ENCODE measurements around the gene BCL2L14. TPM values are rescaled to one million over a fixed set of nuclear protein-coding genes. Genes with fewer than 3 reads are reported as not detected.
"Not testable (repeated sequence)": the region's sequence is repeated elsewhere in the genome, so short reads cannot be mapped to it uniquely, and the experiment has no call there.

The BCL2L14 gene
- polyA plus RNA-seq, 1 donor = 0.67 TPM

DNA sequence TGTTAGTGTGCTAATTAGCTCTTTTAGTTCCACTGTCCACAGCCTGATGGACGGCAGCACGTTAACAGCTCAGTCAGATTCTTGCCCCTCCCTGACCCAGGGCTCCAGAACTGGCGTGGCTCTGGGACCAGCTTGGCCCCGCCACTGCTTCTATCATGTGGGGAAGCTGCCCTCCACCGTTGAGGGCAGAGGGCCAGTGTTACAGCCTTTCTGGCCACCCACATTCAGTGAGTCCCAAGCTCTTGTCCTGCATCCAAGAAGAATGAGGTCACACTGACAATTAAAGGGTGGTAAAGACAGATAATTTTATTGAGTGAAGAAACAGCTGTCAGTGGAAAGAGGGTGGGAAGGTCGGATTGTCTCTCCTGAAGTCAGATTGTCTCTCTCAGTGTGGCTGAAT lies 36.9 kb downstream of the BCL2L14 start:
- DNase-seq = no peak

DNA sequence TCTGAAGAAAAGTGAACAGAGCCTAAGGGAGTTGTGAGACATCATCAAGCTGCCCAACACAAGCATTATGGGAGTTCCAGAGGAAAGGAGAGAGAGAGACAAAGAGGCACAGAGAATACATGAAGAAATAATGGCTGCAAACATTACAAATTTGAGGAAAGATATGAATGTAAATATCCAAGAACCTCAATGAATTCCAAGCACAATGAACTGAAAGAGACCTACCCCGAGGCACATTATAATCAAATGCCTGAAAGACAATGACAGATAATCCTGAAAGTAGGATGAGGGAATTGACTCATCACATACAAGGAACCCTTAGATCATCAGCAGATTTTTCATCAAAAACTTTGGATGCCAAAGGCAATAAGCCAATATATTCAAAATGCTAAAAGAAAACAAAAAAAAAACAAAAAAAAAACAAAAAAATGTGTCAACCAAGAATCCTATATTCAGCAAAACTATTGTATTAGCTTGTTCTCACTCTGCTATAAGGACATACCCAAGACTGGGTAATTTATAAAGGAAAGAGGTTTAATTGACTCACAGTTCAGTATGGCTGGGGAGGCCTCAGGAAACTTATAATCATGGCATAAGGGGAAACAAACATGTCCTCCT lies 37.8 kb downstream of the BCL2L14 start:
- DNase-seq = no peak

GRCh38 chr12:12110923-12111555 lies 40.3 kb downstream of the BCL2L14 start:
- DNase-seq = not testable (repeated sequence)

- DNase-seq = no peak
Measured at GRCh38 chr12:12115514-12115913, 44.8 kb downstream of the BCL2L14 start.

- DNase-seq = no peak
Measured at GRCh38 chr12:12116677-12117076, 45.9 kb downstream of the BCL2L14 start.

DNA sequence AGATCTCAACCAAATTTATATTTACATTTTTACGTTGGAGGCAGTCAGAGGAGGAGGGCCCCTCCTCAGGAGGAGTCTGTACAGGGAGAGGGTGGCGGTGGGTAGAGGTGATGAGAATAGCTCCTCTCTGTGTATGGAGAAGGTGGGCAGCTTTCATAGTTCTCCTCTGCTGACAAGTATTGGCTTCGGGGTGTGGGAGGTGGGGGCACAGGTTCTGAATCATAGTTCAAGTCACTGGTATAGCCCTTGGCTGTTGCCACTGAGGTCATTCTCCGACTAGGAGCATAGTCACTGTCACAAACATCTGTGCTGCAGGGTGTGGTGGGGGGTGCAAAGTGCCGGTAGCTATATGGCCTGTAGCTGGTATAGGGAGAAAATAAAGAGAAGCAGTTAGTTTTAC lies 50.3 kb downstream of the BCL2L14 start:
- no peak for DNase-seq

DNA sequence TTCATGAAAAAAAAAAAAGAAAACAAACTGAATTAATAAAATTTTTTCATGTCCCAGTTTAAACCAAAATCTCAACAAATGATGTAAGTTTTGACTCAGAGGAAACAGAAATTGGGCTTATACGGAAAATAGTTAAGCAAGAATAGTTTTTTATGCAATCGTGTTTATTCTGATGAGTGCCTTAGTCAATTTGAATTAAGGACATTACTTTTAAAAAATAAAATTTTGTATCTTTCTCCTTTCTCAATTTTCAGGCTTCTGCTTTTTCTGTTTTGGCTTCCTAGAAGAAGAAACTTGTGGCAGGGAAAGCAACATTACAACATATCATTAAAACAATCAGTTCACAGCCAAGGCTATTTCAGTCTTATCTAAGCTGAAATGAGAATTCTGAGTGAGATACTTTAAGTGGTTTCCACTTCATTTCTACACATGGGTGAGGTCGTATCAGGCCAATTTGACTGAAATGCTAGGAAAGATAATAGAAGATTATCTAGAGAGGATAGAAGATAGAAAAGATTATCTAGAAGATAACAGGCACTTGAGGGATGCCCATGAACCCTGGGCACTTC lies 52.4 kb downstream of the BCL2L14 start:
- DNase-seq = no peak

DNA sequence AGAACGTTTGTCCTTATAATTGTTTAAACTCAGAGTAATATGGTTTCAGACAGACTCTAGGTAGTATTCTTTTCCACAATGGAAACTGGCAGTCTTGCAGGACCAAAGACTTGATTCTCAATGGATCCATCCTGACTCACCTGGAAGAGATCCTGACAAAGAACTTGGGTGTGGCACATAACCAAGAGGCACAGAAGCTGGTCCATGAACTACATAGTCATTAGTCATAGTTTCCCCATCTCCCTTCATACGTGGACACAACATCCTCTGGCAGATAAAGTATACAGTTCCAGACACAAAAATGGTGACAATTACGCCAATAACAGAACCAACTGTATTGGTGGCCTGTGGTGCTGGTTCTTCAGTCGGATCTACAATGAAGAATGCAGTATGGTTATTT lies 55.8 kb downstream of the BCL2L14 start:
- DNase-seq = no peak

- DNase-seq = no peak
Measured at GRCh38 chr12:12127304-12127703, 56.6 kb downstream of the BCL2L14 start.

- no peak for DNase-seq
Measured at GRCh38 chr12:12128670-12129069, 57.9 kb downstream of the BCL2L14 start.

GRCh38 chr12:12133259-12133658 lies 62.5 kb downstream of the BCL2L14 start:
- DNase-seq = no peak

- no peak for DNase-seq
Measured at GRCh38 chr12:12133785-12134184, 63.0 kb downstream of the BCL2L14 start.

DNA sequence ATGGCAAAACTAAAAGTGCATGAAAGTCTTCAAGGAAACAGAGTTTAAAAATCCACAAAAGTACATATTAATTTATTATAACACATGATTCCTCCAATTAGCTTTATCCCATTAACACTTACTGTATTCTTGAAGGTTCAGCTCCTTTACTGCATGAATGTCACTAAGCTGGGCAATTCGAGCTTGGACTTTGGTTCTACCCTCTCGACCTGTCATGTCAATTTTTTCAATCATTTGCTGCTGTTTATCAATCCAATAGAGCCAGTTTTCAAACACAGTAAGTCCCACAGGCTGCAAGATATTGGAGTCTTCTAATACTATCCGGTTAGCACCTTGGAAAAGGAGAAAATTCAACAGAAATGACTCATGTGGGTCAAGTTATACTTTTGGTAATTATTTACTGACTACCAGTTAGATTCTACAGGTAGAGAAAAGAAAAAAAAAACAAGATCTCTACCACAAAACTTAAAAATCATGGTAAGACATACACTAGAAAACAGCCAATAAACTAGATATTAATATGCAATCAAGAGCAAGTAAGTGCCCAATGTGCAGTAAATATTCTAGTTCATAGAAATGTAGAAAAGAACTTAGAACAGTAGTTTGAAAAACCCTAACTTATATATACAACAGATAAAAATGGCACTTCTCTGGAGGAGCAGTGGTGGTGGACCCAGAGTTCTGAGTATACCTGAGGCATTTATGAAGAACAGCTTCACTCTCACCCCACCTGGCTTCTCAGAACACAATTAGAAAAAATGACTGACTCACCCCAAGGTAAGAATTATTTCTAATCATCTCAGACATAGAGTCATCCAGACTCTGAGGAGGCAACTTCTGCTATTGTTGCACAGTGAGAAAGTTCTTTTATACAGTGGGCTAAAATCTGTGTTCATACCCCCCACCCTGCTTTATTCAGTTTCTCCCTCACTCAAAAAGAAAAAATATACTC lies 67.7 kb downstream of the BCL2L14 start:
- DNase-seq = no peak

DNA sequence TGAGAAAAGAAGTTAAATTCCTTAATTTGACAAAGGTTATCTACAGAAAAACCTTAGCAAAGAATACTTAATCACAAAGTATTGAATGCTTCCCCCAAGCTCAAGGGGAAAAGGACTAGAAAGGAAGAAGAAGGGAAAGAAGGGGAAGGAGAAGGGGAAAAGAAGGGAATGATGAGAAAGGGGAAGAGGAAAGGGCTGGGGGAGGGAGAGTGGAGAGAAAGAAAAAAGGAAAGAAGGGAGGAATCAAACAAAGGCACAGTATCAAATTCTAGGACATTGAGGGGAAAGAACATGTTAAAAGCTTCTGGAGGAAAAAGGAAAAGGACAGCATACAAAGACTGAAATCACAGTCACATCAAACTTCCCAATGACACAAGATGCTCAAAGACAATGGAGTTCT lies 70.3 kb downstream of the BCL2L14 start:
- no peak for DNase-seq

- DNase-seq = not testable (repeated sequence)
Measured at GRCh38 chr12:12144531-12144930, 73.8 kb downstream of the BCL2L14 start.

- DNase-seq = no peak
Measured at GRCh38 chr12:12147111-12147510, 76.4 kb downstream of the BCL2L14 start.

Other genes starting within 250 kb of the BCL2L14 start
- gene LRP6, start 196.1 kb downstream of the BCL2L14 start, polyA plus RNA-seq (ENCODE audit: insufficient read length) = 68.9 TPM

Data from left kidney (tissue), 2 donors.